ENCODE measurements around the gene HACD3. TPM values are rescaled to one million over a fixed set of nuclear protein-coding genes. Genes with fewer than 3 reads are reported as not detected.
A peak's percentile ranks its signal among the peaks of the same experiment; 100 is the strongest.
"Not testable (repeated sequence)": the region's sequence is repeated elsewhere in the genome, so short reads cannot be mapped to it uniquely, and the experiment has no call there.

HACD3 gene
- total RNA-seq, 1 experiment from 2014 or later: 87.2 TPM

DNA sequence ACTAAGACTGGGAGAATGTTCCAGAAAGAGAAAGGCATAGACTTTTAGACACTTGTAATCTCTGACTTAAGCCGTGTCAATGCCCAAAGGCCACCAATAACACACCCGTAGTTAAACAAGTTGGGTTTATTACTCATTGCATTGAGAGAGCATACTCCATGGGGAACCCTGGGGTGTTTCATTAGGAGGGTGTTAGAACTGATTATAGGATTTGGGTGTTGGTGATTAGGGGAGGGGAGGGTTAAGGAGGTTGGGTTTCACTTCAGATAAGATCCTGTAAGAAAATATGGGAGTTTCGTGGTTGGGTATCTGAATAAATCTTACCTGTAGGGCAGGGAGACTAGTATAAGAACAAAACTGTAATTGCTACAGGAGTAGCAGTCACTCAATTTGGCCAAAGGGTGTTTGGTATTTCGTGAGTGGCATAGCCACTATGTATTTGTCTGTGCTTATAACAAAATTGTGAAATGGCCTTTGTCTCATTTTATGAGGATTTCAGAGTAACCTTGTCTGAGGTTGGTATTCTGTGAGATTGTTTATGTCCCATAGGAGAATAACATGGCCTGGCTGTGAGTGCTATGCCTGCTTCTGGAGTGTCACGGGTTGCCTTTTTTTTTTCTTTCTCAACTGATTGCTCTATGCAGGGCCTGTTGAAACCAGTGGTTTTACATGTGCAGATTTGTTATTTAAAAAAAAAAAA lies 2.9 kb downstream of the HACD3 start:
- H3K9me3 ChIP-seq (ENCODE audit: low read length): no peaks in the 10 kb centered on the region
- peak overlapping the region; percentile 81 for H3K4me2 ChIP-seq (ENCODE audit: low read depth, low read length, poor library complexity, severe bottlenecking)
- H3K4me1 ChIP-seq (ENCODE audit: low read length): peaks cover 42% of the 10 kb centered on the region
- peak overlapping the region; percentile 11; the same call in 1 of the 2 replicates for H3K9ac ChIP-seq (ENCODE audit: low read length)
- H3K4me3 ChIP-seq (ENCODE audit: low read length): 0 out of 2 replicates have a peak overlapping the region, but pooled peaks have one; percentile 12
- H3K79me2 ChIP-seq (ENCODE audit: low read length): peaks cover 80% of the 10 kb centered on the region
- H3K9me2 ChIP-seq (replicated peaks; ENCODE audit: insufficient read depth, low read length): no peaks in the 10 kb centered on the region
- DNase-seq: peak; percentile 38
- H4K20me1 ChIP-seq (ENCODE audit: insufficient read depth, low read depth, low read length): peaks cover 24% of the 10 kb centered on the region; the same call in 1 of the 2 replicates
- H2AFZ ChIP-seq (ENCODE audit: low read length): no peak overlapping the region
- peak overlapping the region; percentile 2; the same call in 1 of the 2 replicates for H3K27ac ChIP-seq (ENCODE audit: low read length)
- peaks cover 25% of the 10 kb centered on the region; the same call in 1 of the 2 replicates for H3K36me3 ChIP-seq (ENCODE audit: insufficient read depth, low read length)
- no peaks in the 10 kb centered on the region for H3K27me3 ChIP-seq (ENCODE audit: low read length)

GRCh38 chr15:65535192-65535591 lies 4.9 kb downstream of the HACD3 start:
- H3K4me3 ChIP-seq (ENCODE audit: low read length): no peak overlapping the region
- no peak for DNase-seq

DNA sequence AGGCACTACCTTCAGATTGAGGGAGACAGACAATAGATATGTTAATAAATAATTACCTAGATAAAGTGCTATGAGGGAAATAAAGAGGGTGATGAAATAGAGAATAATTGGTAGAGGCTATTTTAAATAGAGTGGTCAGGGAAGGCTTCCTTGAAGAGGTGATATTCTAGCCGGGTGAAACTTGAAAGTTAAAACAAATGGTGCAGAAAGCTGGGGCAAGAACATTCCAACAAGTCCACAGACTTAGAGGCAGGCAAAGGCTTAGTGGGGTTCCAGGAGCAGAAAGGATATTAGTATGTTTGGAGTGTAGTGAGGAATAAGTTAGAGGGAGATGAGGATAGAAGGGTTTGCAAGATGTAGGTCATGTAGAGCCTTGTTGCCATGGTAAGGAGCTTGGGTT lies 10.1 kb downstream of the HACD3 start:
- peak; percentile 29 for DNase-seq
- Histone ChIP-seq H4K20me1 (ENCODE audit: insufficient read depth, low read depth, low read length) (0 out of 2 replicates have a peak, but pooled peaks cover 9% of the 10 kb centered on the region), H3K9me3 (ENCODE audit: low read length) (no peaks in the 10 kb centered on the region), H3K36me3 (ENCODE audit: insufficient read depth, low read length) (peaks cover 9% of the 10 kb centered on the region; the same call in 1 of the 2 replicates), H3K27me3 (ENCODE audit: low read length) (no peaks in the 10 kb centered on the region), H3K4me2 (ENCODE audit: low read depth, low read length, poor library complexity, severe bottlenecking) (no peak overlapping the region), H3K4me1 (ENCODE audit: low read length) (no peaks in the 10 kb centered on the region), H3K27ac (ENCODE audit: low read length) (no peak overlapping the region), H3K4me3 (ENCODE audit: low read length) (no peak overlapping the region), H3K9ac (ENCODE audit: low read length) (no peak overlapping the region), H3K79me2 (ENCODE audit: low read length) (peaks cover 97% of the 10 kb centered on the region), H3K9me2 (replicated peaks; ENCODE audit: insufficient read depth, low read length) (no peaks in the 10 kb centered on the region), H2AFZ (ENCODE audit: low read length) (no peak overlapping the region)

More at GRCh38 chr15:65535192-65535591, 4.9 kb downstream of the HACD3 start:
- no peak overlapping the region for H3K9ac ChIP-seq (ENCODE audit: low read length)
- H4K20me1 ChIP-seq (ENCODE audit: insufficient read depth, low read depth, low read length): peaks cover 24% of the 10 kb centered on the region; the same call in 1 of the 2 replicates
- H3K27me3 ChIP-seq (ENCODE audit: low read length): no peaks in the 10 kb centered on the region
- no peak overlapping the region for H3K4me2 ChIP-seq (ENCODE audit: low read depth, low read length, poor library complexity, severe bottlenecking)
- H3K36me3 ChIP-seq (ENCODE audit: insufficient read depth, low read length): peaks cover 25% of the 10 kb centered on the region; the same call in 1 of the 2 replicates
- no peaks in the 10 kb centered on the region for H3K9me2 ChIP-seq (replicated peaks; ENCODE audit: insufficient read depth, low read length)
- peaks cover 35% of the 10 kb centered on the region for H3K4me1 ChIP-seq (ENCODE audit: low read length)
- no peaks in the 10 kb centered on the region for H3K9me3 ChIP-seq (ENCODE audit: low read length)
- H2AFZ ChIP-seq (ENCODE audit: low read length): no peak overlapping the region
- H3K27ac ChIP-seq (ENCODE audit: low read length): no peak overlapping the region
- H3K79me2 ChIP-seq (ENCODE audit: low read length): peaks cover 96% of the 10 kb centered on the region

GRCh38 chr15:65541231-65541820 lies 11.1 kb downstream of the HACD3 start:
- H3K79me2 ChIP-seq (ENCODE audit: low read length): peaks cover 95% of the 10 kb centered on the region
- DNase-seq: peak; percentile 34
- H3K9me2 ChIP-seq (replicated peaks; ENCODE audit: insufficient read depth, low read length): no peaks in the 10 kb centered on the region

DNA sequence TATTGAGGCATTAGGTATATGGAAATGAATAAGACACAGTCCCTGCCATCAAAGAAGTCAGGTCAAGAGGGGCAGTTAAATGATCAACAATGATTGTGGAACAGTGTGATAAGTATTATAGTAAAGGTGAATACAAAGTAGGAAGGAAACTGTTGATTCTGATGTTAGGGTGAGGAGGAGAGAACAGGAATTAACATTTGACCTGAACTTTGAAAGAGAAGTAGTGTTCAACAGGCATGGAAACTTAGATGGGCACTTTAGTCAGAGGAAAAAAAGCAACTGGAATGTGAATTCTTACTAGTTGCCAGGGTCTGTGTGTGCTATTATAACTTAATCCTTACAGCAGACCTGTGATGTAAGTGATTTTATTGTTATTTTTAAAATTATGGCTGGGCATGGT lies 17.6 kb downstream of the HACD3 start:
- Histone ChIP-seq H4K20me1 (ENCODE audit: insufficient read depth, low read depth, low read length) (peaks cover 3% of the 10 kb centered on the region; the same call in 1 of the 2 replicates), H2AFZ (ENCODE audit: low read length) (no peak overlapping the region), H3K27ac (ENCODE audit: low read length) (no peak overlapping the region), H3K9me3 (ENCODE audit: low read length) (no peaks in the 10 kb centered on the region), H3K36me3 (ENCODE audit: insufficient read depth, low read length) (peaks cover 7% of the 10 kb centered on the region; the same call in 1 of the 2 replicates), H3K4me3 (ENCODE audit: low read length) (no peak overlapping the region), H3K4me2 (ENCODE audit: low read depth, low read length, poor library complexity, severe bottlenecking) (no peak overlapping the region), H3K9me2 (replicated peaks; ENCODE audit: insufficient read depth, low read length) (no peaks in the 10 kb centered on the region), H3K9ac (ENCODE audit: low read length) (no peak overlapping the region), H3K27me3 (ENCODE audit: low read length) (no peaks in the 10 kb centered on the region), H3K4me1 (ENCODE audit: low read length) (no peaks in the 10 kb centered on the region), H3K79me2 (ENCODE audit: low read length) (peaks cover 91% of the 10 kb centered on the region)
- DNase-seq: peak; percentile 16

More at GRCh38 chr15:65541231-65541820, 11.1 kb downstream of the HACD3 start:
- no peaks in the 10 kb centered on the region for H3K27me3 ChIP-seq (ENCODE audit: low read length)
- H2AFZ ChIP-seq (ENCODE audit: low read length): no peak overlapping the region
- H4K20me1 ChIP-seq (ENCODE audit: insufficient read depth, low read depth, low read length): 0 out of 2 replicates have a peak, but pooled peaks cover 9% of the 10 kb centered on the region
- no peaks in the 10 kb centered on the region for H3K4me1 ChIP-seq (ENCODE audit: low read length)
- no peak overlapping the region for H3K4me3 ChIP-seq (ENCODE audit: low read length)
- H3K36me3 ChIP-seq (ENCODE audit: insufficient read depth, low read length): peaks cover 1% of the 10 kb centered on the region; the same call in 1 of the 2 replicates
- no peak overlapping the region for H3K9ac ChIP-seq (ENCODE audit: low read length)
- H3K9me3 ChIP-seq (ENCODE audit: low read length): no peaks in the 10 kb centered on the region
- no peak overlapping the region for H3K4me2 ChIP-seq (ENCODE audit: low read depth, low read length, poor library complexity, severe bottlenecking)
- no peak overlapping the region for H3K27ac ChIP-seq (ENCODE audit: low read length)

- H4K20me1 ChIP-seq (ENCODE audit: insufficient read depth, low read depth, low read length); H3K27me3 ChIP-seq (ENCODE audit: low read length); H3K9me3 ChIP-seq (ENCODE audit: low read length); H3K4me2 ChIP-seq (ENCODE audit: low read depth, low read length, poor library complexity, severe bottlenecking); H3K9ac ChIP-seq (ENCODE audit: low read length); H3K9me2 ChIP-seq (replicated peaks; ENCODE audit: insufficient read depth, low read length); H3K27ac ChIP-seq (ENCODE audit: low read length); H3K4me1 ChIP-seq (ENCODE audit: low read length); H2AFZ ChIP-seq (ENCODE audit: low read length); DNase-seq; H3K4me3 ChIP-seq (ENCODE audit: low read length): not testable (repeated sequence)
- peaks cover 89% of the 10 kb centered on the region for H3K79me2 ChIP-seq (ENCODE audit: low read length)
- peaks cover 18% of the 10 kb centered on the region; the same call in 1 of the 2 replicates for H3K36me3 ChIP-seq (ENCODE audit: insufficient read depth, low read length)
Observed at GRCh38 chr15:65549288-65549687, 19.0 kb downstream of the HACD3 start.

DNA sequence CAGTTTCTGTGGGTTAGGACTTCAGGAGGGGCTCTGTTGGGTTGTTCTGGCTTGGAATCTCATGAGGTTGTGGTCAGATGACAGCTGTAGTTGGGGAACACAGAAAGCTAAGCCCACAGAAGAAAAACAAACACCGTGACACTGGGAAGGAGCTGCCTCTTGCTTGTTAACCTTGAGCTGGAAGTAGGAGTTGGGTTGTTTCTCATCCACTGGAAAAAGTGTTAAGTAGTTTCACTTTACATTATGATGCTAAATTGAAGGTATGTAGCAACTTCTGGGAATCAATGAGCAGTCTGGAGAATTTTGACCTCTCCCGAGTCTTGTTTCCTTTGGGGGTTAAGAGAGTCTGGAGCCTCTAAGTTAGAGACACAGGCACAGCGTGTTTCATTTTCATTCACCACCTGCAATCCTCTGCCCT lies 20.4 kb downstream of the HACD3 start:
- Histone ChIP-seq H3K36me3 (ENCODE audit: insufficient read depth, low read length) (peaks cover 18% of the 10 kb centered on the region; the same call in 1 of the 2 replicates), H3K79me2 (ENCODE audit: low read length) (peaks cover 87% of the 10 kb centered on the region), H2AFZ (ENCODE audit: low read length) (no peak overlapping the region), H3K9me2 (replicated peaks; ENCODE audit: insufficient read depth, low read length) (no peaks in the 10 kb centered on the region), H3K27ac (ENCODE audit: low read length) (no peak overlapping the region), H4K20me1 (ENCODE audit: insufficient read depth, low read depth, low read length) (peaks cover 6% of the 10 kb centered on the region; the same call in 1 of the 2 replicates), H3K4me2 (ENCODE audit: low read depth, low read length, poor library complexity, severe bottlenecking) (no peak overlapping the region), H3K27me3 (ENCODE audit: low read length) (no peaks in the 10 kb centered on the region), H3K4me1 (ENCODE audit: low read length) (no peaks in the 10 kb centered on the region), H3K9ac (ENCODE audit: low read length) (no peak overlapping the region), H3K9me3 (ENCODE audit: low read length) (no peaks in the 10 kb centered on the region), H3K4me3 (ENCODE audit: low read length) (no peak overlapping the region)
- no peak for DNase-seq

DNA sequence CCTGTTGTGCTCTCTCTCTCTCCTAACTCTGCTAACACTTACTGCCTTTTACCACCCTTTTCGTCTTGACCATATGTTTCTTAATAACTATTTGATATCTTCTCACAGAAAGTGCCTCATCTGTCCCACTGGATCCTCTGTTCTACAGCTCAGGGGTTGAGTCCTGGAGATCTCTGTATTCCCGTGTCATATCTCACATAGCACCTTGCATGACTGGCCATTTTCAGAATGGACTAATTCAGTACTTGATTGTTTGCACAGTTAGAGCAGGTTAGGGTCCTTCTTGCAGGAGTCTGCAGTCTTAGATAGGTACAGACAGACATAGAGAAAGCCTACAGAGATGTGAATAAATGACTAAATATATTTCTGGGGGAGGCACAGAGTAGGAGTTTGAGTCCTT lies 20.9 kb downstream of the HACD3 start:
- no peak overlapping the region for H3K4me3 ChIP-seq (ENCODE audit: low read length)
- H3K79me2 ChIP-seq (ENCODE audit: low read length): peaks cover 85% of the 10 kb centered on the region
- no peaks in the 10 kb centered on the region for H3K4me1 ChIP-seq (ENCODE audit: low read length)
- H3K27ac ChIP-seq (ENCODE audit: low read length): no peak overlapping the region
- peaks cover 18% of the 10 kb centered on the region; the same call in 1 of the 2 replicates for H3K36me3 ChIP-seq (ENCODE audit: insufficient read depth, low read length)
- H3K9ac ChIP-seq (ENCODE audit: low read length): no peak overlapping the region
- H3K27me3 ChIP-seq (ENCODE audit: low read length): no peaks in the 10 kb centered on the region
- no peak for DNase-seq
- H3K4me2 ChIP-seq (ENCODE audit: low read depth, low read length, poor library complexity, severe bottlenecking): no peak overlapping the region
- no peaks in the 10 kb centered on the region for H3K9me3 ChIP-seq (ENCODE audit: low read length)
- peaks cover 6% of the 10 kb centered on the region; the same call in 1 of the 2 replicates for H4K20me1 ChIP-seq (ENCODE audit: insufficient read depth, low read depth, low read length)
- no peaks in the 10 kb centered on the region for H3K9me2 ChIP-seq (replicated peaks; ENCODE audit: insufficient read depth, low read length)
- no peak overlapping the region for H2AFZ ChIP-seq (ENCODE audit: low read length)

All from Karpas-422 (cell line).